H9 (cell line): ENCODE data around the gene OLIG2. TPM values are rescaled to one million over a fixed set of nuclear protein-coding genes. Genes with fewer than 3 reads are reported as not detected.

Source experiments
- DNase-seq: peaks from one replicate; pipeline ENCODE4 v3.0.0-alpha.2; 2017
- H2AFZ ChIP-seq: one replicate; pipeline ENCODE4 v1.6.1; 2013; ENCODE audit warnings: mild to moderate bottlenecking, low read length, control low read depth, moderate library complexity
- H2AK5ac ChIP-seq: 2 replicates; pipeline ENCODE4 v1.6.1; 2013; ENCODE audit warnings: low read length, control low read depth, mixed read lengths; ENCODE audit not compliant: insufficient read length
- H2BK120ac ChIP-seq: one replicate; pipeline ENCODE4 v1.6.1; 2013; ENCODE audit warnings: low read depth, mild to moderate bottlenecking, low read length, control low read depth, inconsistent platforms; ENCODE audit not compliant: poor library complexity, severe bottlenecking
- H2BK12ac ChIP-seq: 2 replicates; pipeline ENCODE4 v1.6.1; 2013; ENCODE audit warnings: low read length, control low read depth, mixed read lengths, low read depth; ENCODE audit not compliant: insufficient read length
- H2BK15ac ChIP-seq: 2 replicates; pipeline ENCODE4 v1.6.1; 2013; ENCODE audit warnings: low read depth, low read length, control low read depth
- H2BK20ac ChIP-seq: one replicate; pipeline ENCODE4 v1.6.1; 2013; ENCODE audit warnings: low read depth, mild to moderate bottlenecking, low read length, control low read depth, inconsistent platforms; ENCODE audit not compliant: poor library complexity, severe bottlenecking
- H2BK5ac ChIP-seq: 2 replicates; pipeline ENCODE4 v1.6.1; 2013; ENCODE audit warnings: low read length, control low read depth, mixed read lengths; ENCODE audit not compliant: insufficient read length
- H3K14ac ChIP-seq: 2 replicates; pipeline ENCODE4 v1.6.1; 2013; ENCODE audit warnings: low read length, control low read depth; ENCODE audit not compliant: insufficient read depth
- H3K18ac ChIP-seq: 2 replicates; pipeline ENCODE4 v1.6.1; 2013; ENCODE audit warnings: low read depth, mild to moderate bottlenecking, mixed read lengths, low read length, control low read depth; ENCODE audit not compliant: insufficient read length
- H3K23ac ChIP-seq: 2 replicates; pipeline ENCODE4 v1.6.1; 2013; ENCODE audit warnings: low read length, control low read depth, mixed read lengths, low read depth; ENCODE audit not compliant: insufficient read length
- H3K23me2 ChIP-seq: 2 replicates; pipeline ENCODE4 v1.6.1; 2013; ENCODE audit warnings: low read depth, mild to moderate bottlenecking, mixed read lengths, low read length, control low read depth; ENCODE audit not compliant: insufficient read length, poor library complexity, severe bottlenecking
- H3K27ac ChIP-seq: 2 replicates; pipeline ENCODE4 v1.5.1; 2013; ENCODE audit warnings: low read length, control low read depth, mixed read lengths, low read depth; ENCODE audit not compliant: insufficient read length
- H3K27me3 ChIP-seq: 2 replicates; pipeline ENCODE4 v1.6.1; 2013; ENCODE audit warnings: low read length, control low read depth, inconsistent platforms; ENCODE audit not compliant: insufficient read depth
- H3K4ac ChIP-seq: 2 replicates; pipeline ENCODE4 v1.6.1; 2013; ENCODE audit warnings: low read depth, mild to moderate bottlenecking, control low read depth, inconsistent platforms, low read length, moderate library complexity
- H3K4me1 ChIP-seq: 2 replicates; pipeline ENCODE4 v1.6.1; 2013; ENCODE audit warnings: low read length, control low read depth, inconsistent platforms; ENCODE audit not compliant: insufficient read depth
- H3K4me2 ChIP-seq: 2 replicates; pipeline ENCODE4 v1.6.1; 2013; ENCODE audit warnings: low read length, control low read depth, mixed read lengths; ENCODE audit not compliant: insufficient read length, insufficient read depth
- H3K56ac ChIP-seq: 2 replicates; pipeline ENCODE4 v1.6.1; 2013; ENCODE audit warnings: low read depth, mild to moderate bottlenecking, mixed read lengths, low read length, control low read depth; ENCODE audit not compliant: insufficient read length
- H3K79me1 ChIP-seq: 2 replicates; pipeline ENCODE4 v1.6.1; 2013; ENCODE audit warnings: low read depth, mild to moderate bottlenecking, moderate library complexity, low read length, control low read depth, inconsistent platforms; ENCODE audit not compliant: insufficient read depth, poor library complexity, severe bottlenecking
- H3K79me2 ChIP-seq: 2 replicates; pipeline ENCODE4 v1.6.1; 2013; ENCODE audit warnings: low read length, control low read depth, inconsistent platforms; ENCODE audit not compliant: insufficient read depth
- H3K9ac ChIP-seq: 2 replicates; pipeline ENCODE4 v1.6.1; 2013; ENCODE audit warnings: low read length, control low read depth, mixed read lengths; ENCODE audit not compliant: insufficient read length; ENCODE audit errors: extremely low read depth
- H3K9me3 ChIP-seq: one replicate; pipeline ENCODE4 v1.6.1; 2013; ENCODE audit warnings: low read depth, low read length, inconsistent platforms; ENCODE audit not compliant: control insufficient read depth
- H3T11ph ChIP-seq: one replicate; pipeline ENCODE4 v1.6.1; 2013; ENCODE audit warnings: mild to moderate bottlenecking, low read length, control low read depth, inconsistent platforms
- H4K20me1 ChIP-seq: one replicate; pipeline ENCODE4 v1.6.1; 2013; ENCODE audit not compliant: control insufficient read depth, insufficient read length, insufficient read depth
- H4K5ac ChIP-seq: 2 replicates; pipeline ENCODE4 v1.6.1; 2013; ENCODE audit warnings: low read depth, mild to moderate bottlenecking, mixed read lengths, low read length, control low read depth; ENCODE audit not compliant: insufficient read length
- H4K8ac ChIP-seq: replicated peaks from 2 replicates; pipeline ENCODE4 v1.6.1; 2013; ENCODE audit warnings: low read length, control low read depth, mixed read lengths, low read depth; ENCODE audit not compliant: insufficient read length
- H4K91ac ChIP-seq: 2 replicates; pipeline ENCODE4 v1.6.1; 2013; ENCODE audit warnings: low read depth, mild to moderate bottlenecking, moderate library complexity, mixed read lengths, low read length, control low read depth; ENCODE audit not compliant: insufficient read length
- H3K27ac Mint-ChIP-seq, 3 experiments: 2 replicates in 2 of 3; 3 replicates in 1 of 3; pipeline ENCODE4 v1.8.0; 2020 to 2021; ENCODE audit warnings: mixed read lengths in 3 of 3, mild to moderate bottlenecking in 1 of 3, moderate library complexity in 1 of 3
- H3K27me3 Mint-ChIP-seq: 2 replicates; pipeline ENCODE4 v1.8.0; 2021; ENCODE audit warnings: low read depth, mild to moderate bottlenecking, moderate library complexity, mixed read lengths
- H3K36me3 Mint-ChIP-seq, 3 experiments: 2 replicates in 2 of 3; 3 replicates in 1 of 3; pipeline ENCODE4 v1.8.0; 2020 to 2021; ENCODE audit warnings: low read depth in 3 of 3, mixed read lengths in 3 of 3; ENCODE audit not compliant: insufficient read depth in 1 of 3
- H3K4me1 Mint-ChIP-seq, 2 experiments: 2 replicates each; pipeline ENCODE4 v1.8.0; 2020; ENCODE audit warnings: mixed read lengths in 2 of 2
- H3K4me3 Mint-ChIP-seq, 2 experiments: 2 replicates in 1 of 2; 3 replicates in 1 of 2; pipeline ENCODE4 v1.8.0; 2020 to 2021; ENCODE audit warnings: mild to moderate bottlenecking in 2 of 2, mixed read lengths in 2 of 2, moderate library complexity in 1 of 2
- H3K9me3 Mint-ChIP-seq, 2 experiments: 2 replicates in 1 of 2; 3 replicates in 1 of 2; pipeline ENCODE4 v1.8.0; 2020; ENCODE audit warnings: mild to moderate bottlenecking in 2 of 2, mixed read lengths in 2 of 2, moderate library complexity in 1 of 2
- CTCF ChIP-seq: fragments of 200-600 bp; sonication (generic); conservative IDR thresholded peaks from 3 replicates; pipeline ENCODE4 v1.8.0; 2021; ENCODE audit warnings: antibody characterized with exemption, mild to moderate bottlenecking
- WGBS: extraction: QIAGEN DNeasy Blood & Tissue Kit; methylation state at CpG from one replicate; pipeline ENCODE4 v1.1.7; 2013; ENCODE audit warnings: missing lambda C conversion rate, low lambda C conversion rate, mixed read lengths; ENCODE audit not compliant: insufficient read length; ENCODE audit errors: extremely low coverage; 5-methylcytosine and 5-hydroxymethylcytosine counted together
- total RNA-seq: library from RNA; stranded (reverse); gene quantifications from 2 replicates; pipeline ENCODE4 v1.2.1, GENCODE V29; 2021

Gene OLIG2
- total RNA-seq, 1 experiment from 2014 or later = 1.4 TPM

- Histone ChIP-seq H4K20me1 (no peaks in the 10 kb centered on the region), H2BK15ac (no peak overlapping the region), H3K4me2 (no peak overlapping the region), H3K9me3 (no peaks in the 10 kb centered on the region), H3K23ac (no peak overlapping the region), H2BK5ac (no peak overlapping the region), H3T11ph (no peak overlapping the region), H2BK20ac (no peak overlapping the region), H3K4me1 (peaks cover 7% of the 10 kb centered on the region; the same call in 1 of the 2 replicates), H4K91ac (no peak overlapping the region), H4K5ac (no peak overlapping the region), H3K18ac (no peak overlapping the region), H3K79me1 (no peaks in the 10 kb centered on the region), H2AK5ac (no peak overlapping the region), H3K56ac (no peak overlapping the region), H3K23me2 (no peaks in the 10 kb centered on the region), H3K79me2 (no peaks in the 10 kb centered on the region), H2BK120ac (no peak overlapping the region), H3K27me3 (no peaks in the 10 kb centered on the region), H2BK12ac (no peak overlapping the region), H2AFZ (no peak overlapping the region), H3K4ac (no peak overlapping the region), H3K9ac (no peak overlapping the region), H4K8ac (no peak overlapping the region), H3K27ac (no peak overlapping the region), H3K14ac (no peak overlapping the region)
- no peak for DNase-seq
- Mint-ChIP-seq H3K4me3 (no peak overlapping the region), H3K36me3 (no peaks in the 10 kb centered on the region), H3K4me1 (peaks cover 25 to 27% of the 10 kb centered on the region in 2 experiments), H3K9me3 (no peaks in the 10 kb centered on the region), H3K27ac (no peak overlapping the region), H3K27me3 (peaks cover 8% of the 10 kb centered on the region)
- no peak for TF ChIP-seq CTCF
- WGBS = no CpG with 5 or more reads among the region's 3 CpGs
These were observed 48.9 kb upstream of the OLIG2 start for GRCh38 chr21:32976791-32977190.
